HG03095 (cell line): ENCODE results near the gene MUS81.
"Not testable (repeated sequence)": the region's sequence is repeated elsewhere in the genome, so short reads cannot be mapped to it uniquely, and the experiment has no call there.

Source experiments
- ATAC-seq: cut with Tn5 transposase; IDR thresholded peaks from one replicate; pipeline ENCODE4 v1.9.1; 2021; ENCODE audit warnings: moderate library complexity; ENCODE audit not compliant: unreplicated experiment

Gene MUS81

GRCh38 chr11:65844231-65844872 is 15.9 kb upstream of the MUS81 start:
- ATAC-seq = no peak

DNA sequence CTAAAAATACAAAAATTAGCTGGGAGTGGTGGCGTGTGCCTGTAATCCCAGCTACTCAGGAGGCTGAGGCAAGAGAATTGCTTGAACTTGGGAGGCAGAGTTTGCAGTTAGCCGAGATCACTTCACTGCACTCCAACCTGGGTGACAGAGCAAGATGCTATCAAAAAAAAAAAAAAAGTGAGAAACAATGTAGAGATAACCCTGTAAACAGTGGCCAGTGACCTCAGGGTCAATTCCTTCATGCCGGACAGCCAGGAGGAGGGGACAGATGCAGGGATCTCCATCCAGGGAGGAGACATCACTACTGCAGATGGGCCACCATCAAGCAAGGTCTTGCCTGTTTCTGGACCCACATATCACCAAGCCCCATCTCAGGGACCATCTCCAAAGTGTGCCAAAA is 12.5 kb upstream of the MUS81 start:
- no peak for ATAC-seq

GRCh38 chr11:65848693-65849092 is 11.5 kb upstream of the MUS81 start:
- ATAC-seq = not testable (repeated sequence)

DNA sequence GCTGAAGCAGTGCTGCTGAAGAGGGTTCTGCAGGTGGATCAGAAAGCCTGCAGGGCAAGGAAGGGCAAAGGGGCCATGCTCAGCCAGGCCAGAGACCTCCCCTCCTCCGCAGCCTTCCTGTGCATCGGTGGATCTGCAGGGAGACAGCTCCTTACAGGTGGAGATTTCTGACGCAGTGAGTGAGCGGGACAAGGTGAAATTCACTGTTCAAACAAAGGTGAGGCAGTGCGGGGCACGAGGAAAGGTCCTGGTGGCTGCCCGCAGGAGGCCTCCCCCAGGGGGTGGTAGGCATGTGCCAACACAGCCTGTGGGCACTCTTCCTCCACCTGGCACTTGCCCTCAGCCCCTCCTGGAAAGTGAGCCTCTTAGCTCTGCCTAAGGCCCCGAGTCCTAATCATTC is 10.9 kb upstream of the MUS81 start:
- no peak for ATAC-seq

- no peak for ATAC-seq
These were observed 10.4 kb upstream of the MUS81 start for GRCh38 chr11:65849771-65850216.

DNA sequence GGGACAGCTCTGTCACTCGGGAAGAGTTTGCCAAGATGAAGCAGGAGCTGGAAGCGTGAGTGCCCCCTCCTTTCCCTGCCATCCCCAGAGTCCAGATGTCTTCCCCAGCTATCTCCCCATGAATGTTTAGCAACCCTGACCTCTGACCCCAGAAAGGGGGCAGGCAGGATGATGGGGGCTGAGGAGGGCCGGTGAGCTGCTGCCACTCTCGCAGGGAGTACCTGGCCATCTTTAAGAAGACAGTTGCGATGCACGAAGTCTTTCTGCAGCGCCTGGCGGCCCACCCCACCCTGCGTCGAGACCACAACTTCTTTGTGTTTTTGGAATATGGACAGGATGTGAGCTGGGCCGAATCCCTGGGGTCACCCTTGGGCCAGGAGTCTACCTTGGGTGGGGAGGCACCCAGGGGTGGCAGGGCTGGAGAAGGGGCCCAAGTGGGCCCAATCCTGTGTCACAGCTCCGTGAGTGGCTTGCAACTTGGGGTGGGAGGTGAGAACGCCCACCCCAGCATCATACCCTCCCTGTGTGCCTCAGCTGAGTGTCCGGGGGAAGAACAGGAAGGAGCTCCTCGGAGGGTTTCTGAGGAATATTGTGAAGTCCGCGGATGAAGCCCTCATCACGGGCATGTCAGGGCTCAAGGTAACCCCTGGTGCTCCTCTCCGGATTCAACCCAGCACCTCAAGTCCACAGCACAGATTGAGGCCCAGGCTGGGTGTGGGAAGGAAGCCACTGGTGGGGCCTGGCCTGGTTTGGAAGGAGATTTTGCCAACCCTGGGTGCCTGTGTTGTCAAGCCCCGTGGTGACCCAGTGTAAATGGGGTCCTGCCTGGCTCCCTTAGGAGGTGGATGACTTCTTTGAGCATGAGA is 9.8 kb upstream of the MUS81 start:
- no peak for ATAC-seq

- no peak for ATAC-seq
These were observed 9.1 kb upstream of the MUS81 start for GRCh38 chr11:65851083-65851579.

- no peak for ATAC-seq
These were observed 8.3 kb upstream of the MUS81 start for GRCh38 chr11:65851811-65852507.

DNA sequence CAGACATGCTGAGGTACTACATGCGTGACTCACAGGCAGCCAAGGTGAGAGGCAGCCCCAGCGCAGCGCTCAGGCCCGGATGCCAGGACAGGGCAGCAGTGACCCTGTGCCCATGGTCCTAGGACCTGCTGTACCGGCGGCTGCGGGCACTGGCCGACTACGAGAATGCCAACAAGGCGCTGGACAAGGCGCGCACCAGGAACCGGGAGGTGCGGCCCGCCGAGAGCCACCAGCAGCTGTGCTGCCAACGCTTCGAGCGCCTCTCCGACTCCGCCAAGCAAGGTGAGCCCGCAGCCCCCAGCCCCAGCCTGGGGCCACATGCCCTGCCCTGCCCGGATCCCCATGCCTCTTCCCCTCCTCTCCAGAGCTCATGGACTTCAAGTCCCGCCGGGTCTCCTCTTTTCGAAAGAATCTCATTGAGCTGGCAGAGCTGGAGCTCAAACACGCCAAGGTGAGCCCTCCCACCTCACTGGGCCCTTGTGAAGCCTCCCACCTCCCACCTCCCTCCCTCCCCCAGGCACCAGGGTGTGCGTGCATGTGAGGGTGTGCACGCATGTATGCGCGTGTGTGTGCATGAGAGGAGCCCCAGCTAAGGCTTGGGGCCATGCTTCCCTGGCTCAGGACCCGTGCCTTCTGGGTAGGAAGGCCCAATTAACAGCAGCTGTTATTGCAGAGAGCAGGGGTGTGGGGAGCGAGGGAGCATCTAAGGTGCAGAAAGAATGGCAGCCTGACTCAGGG is 7.6 kb upstream of the MUS81 start:
- ATAC-seq = no peak

GRCh38 chr11:65853246-65853979 is 6.8 kb upstream of the MUS81 start:
- no peak for ATAC-seq

GRCh38 chr11:65854161-65854592 is 6.1 kb upstream of the MUS81 start:
- no peak for ATAC-seq

GRCh38 chr11:65854852-65855837 is 5.1 kb upstream of the MUS81 start:
- ATAC-seq = no peak

- ATAC-seq = no peak
These were observed 4.3 kb upstream of the MUS81 start for GRCh38 chr11:65855927-65856363.

- ATAC-seq = peak; percentile 21
These were observed 3.3 kb upstream of the MUS81 start for GRCh38 chr11:65856689-65857499.

DNA sequence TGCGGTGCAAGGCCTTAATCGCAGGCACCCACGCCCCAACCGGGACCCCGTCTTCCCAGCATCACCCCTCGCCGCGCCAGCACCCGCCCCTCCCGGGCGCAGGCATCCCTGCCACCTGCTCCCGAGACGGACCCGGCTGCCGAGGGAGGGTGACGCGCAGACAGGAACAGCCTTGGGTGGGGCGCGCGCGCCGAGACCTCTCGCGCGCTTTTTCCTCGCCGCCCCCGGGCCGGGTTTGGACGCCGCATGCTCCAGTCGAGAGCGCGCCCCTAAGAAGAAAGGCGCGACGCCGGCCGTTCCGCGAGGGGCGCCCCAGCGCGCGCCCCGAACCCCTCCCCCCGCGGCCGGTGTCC is 2.8 kb upstream of the MUS81 start:
- no peak for ATAC-seq

DNA sequence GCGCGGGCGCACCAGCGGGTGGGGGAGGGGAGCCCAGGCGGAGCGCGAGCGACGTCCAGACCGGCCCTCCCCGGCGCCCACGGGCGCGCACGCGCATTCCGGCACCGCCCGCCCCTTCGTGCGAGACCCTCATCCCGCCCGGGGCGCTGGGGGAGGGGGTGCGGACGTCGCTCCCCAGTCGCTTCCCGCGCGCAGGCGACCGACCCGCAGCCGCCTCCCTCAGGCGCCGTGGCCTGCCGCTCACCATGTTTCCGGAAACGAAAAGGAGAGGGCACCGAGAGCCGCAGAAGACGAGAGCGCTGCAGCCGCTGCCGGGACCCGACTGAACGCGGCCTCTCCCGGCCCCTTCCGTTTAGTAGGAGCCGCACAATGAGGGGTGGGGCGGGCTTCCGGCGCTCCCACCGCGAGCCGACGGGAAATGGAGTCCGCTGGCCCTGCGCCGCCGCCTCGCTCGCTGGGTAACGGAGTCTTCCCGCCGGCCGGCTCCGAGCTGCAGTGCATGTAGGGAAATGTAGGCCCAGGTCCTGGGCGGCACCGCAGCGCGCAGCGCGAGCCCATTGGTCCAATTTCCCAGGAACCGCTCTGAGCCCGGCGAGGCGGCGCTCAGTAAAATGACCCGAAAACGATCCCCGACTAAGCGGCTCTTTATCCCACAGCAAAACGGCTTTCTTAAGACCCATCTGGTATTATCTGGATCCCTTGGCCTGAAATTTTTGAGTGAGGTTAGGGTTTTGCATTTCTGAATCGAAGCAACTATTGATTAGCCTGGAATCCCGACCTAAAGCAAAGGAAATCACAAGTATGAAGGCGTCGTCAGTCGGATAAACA is 2.2 kb upstream of the MUS81 start, which contains the start of gene CFL1:
Gene CFL1 (minus strand): TSS at position 328 of the 828 bp plus-strand sequence. CDS start 81 bp downstream, at position 247.
- peak; percentile 43 for ATAC-seq

DNA sequence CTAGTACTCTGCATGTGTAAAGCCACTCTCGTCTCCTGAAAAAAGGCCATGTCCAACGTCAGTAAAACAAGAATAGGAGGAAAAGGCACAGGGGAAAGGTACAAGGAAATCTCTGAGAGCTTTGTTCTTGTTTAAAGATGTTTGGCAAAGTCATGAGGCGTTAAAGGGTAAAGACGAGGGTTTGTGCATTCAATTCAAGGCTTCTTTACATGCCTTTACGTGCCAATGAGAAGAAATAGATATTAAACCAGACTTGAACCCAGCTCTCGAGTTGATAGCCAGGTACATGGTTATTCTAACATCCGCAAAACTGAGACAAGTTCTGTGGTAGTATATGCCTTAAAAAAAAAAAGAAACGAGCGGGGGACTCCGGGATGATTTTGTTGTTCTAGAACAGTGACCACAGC is 1.5 kb upstream of the MUS81 start:
- ATAC-seq = no peak
